BJ (cell line): ENCODE data around the gene ABLIM2. TPM values are rescaled to one million over a fixed set of nuclear protein-coding genes. Genes with fewer than 3 reads are reported as not detected.
"Not testable (repeated sequence)": the region's sequence is repeated elsewhere in the genome, so short reads cannot be mapped to it uniquely, and the experiment has no call there.

ENCODE experiments used
- CTCF ChIA-PET: fragments of 350-600 bp; formaldehyde crosslinking; extraction: SDS; loops from one replicate; lab custom pipeline; 2021; ENCODE audit warnings: antibody characterized with exemption, inconsistent platforms; lab: Yijun Ruan, JAX
- POLR2A ChIA-PET: fragments of 300-600 bp; sonication (Branson Sonifier 250); formaldehyde crosslinking; extraction: SDS; loops from one replicate; lab custom pipeline; 2021; ENCODE audit warnings: antibody characterized with exemption; lab: Charles Lee
- DNase-seq: peaks from one replicate; pipeline ENCODE4 v3.0.0-alpha.2; 2011; ENCODE audit warnings: low read depth
- H3K27me3 ChIP-seq: 2 replicates; pipeline ENCODE4 v1.6.0; 2011; ENCODE audit warnings: low read length; ENCODE audit not compliant: control insufficient read depth, insufficient read depth
- H3K36me3 ChIP-seq: 2 replicates; pipeline ENCODE4 v1.5.1; 2011; ENCODE audit warnings: low read length; ENCODE audit not compliant: control insufficient read depth, insufficient read depth
- H3K4me3 ChIP-seq: 2 replicates; pipeline ENCODE4 v1.5.1; 2011; ENCODE audit warnings: low read depth, mild to moderate bottlenecking, control low read depth, low read length
- polyA plus RNA-seq: library from polyadenylated mRNA; depleted of rRNA; stranded (reverse); fragments of >200 nt; gene quantifications from 2 replicates; pipeline ENCODE4 v1.2.3, GENCODE V29; 2011
- TF ChIP-seq, protein P1 (sequence below): IDR thresholded peaks from 2 replicates; pipeline ENCODE4 v1.5.1; 2011; ENCODE audit warnings: low read depth, mild to moderate bottlenecking, control low read depth, inconsistent platforms, low read length, moderate library complexity; ENCODE audit not compliant: insufficient read depth

ABLIM2 gene
- polyA plus RNA-seq, 1 experiment: 0.07 TPM

DNA sequence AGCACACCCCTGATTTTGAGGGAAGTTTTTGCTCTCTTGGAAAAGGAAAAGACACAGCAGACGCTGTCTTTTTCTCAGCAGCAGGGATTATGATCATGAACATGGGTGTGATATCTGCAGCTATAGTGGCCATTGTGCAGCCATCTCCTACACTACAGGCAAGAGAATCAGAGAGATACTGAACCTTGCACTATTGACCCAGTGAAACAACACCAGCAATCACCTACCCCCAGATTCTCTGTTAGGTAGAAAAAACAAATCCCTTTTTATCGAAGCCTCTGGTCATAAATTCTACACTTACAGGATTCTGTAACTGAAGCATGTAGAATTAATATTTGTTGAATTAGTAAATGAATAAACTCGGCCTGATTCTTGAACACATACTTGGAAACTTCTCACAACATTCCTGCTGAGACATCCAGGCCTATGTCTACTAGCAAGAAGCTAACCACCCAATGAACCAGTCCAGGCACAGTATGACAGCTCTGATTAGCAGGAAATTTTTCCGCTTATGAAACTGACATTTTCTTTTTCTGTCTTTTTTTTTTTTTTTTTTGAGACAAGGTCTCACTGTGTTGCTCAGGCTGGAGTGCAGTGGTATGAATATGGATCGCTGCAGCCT lies 213.9 kb downstream of the ABLIM2 start:
- Histone ChIP-seq H3K36me3 (no peaks in the 10 kb centered on the region), H3K27me3 (peaks cover 2% of the 10 kb centered on the region), H3K4me3 (no peak overlapping the region)
- no peak for DNase-seq
- ChIA-PET POLR2A (interaction anchor here (0.5 to 0.7 kb wide), 2 partner anchors 11 to 20 kb away, joined by 3 read pairs; no protein-coding TSS in a partner anchor), CTCF (no interaction called here)
- TF ChIP-seq, protein P1, sequence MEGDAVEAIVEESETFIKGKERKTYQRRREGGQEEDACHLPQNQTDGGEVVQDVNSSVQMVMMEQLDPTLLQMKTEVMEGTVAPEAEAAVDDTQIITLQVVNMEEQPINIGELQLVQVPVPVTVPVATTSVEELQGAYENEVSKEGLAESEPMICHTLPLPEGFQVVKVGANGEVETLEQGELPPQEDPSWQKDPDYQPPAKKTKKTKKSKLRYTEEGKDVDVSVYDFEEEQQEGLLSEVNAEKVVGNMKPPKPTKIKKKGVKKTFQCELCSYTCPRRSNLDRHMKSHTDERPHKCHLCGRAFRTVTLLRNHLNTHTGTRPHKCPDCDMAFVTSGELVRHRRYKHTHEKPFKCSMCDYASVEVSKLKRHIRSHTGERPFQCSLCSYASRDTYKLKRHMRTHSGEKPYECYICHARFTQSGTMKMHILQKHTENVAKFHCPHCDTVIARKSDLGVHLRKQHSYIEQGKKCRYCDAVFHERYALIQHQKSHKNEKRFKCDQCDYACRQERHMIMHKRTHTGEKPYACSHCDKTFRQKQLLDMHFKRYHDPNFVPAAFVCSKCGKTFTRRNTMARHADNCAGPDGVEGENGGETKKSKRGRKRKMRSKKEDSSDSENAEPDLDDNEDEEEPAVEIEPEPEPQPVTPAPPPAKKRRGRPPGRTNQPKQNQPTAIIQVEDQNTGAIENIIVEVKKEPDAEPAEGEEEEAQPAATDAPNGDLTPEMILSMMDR: no peak

DNA sequence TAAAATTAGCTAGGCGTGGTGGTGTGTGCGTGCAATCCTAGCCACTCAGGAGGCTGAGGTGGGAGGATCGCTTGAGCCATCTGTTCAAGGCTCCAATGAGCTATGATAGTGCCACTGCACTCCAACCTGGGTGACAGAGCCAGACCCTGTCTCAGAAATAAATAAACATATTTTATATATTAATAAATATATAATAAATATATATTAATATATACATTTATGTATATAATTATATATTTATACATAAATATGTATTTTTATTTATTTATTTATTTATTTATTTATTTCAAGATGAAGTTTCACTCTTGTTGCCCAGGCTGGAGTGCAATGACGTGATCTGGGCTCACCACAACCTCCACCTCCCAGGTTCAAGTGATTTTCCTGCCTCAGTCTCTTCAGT lies 214.9 kb downstream of the ABLIM2 start:
- CTCF ChIA-PET, H3K27me3 ChIP-seq, H3K4me3 ChIP-seq, POLR2A ChIA-PET, H3K36me3 ChIP-seq, DNase-seq: not testable (repeated sequence)

DNA sequence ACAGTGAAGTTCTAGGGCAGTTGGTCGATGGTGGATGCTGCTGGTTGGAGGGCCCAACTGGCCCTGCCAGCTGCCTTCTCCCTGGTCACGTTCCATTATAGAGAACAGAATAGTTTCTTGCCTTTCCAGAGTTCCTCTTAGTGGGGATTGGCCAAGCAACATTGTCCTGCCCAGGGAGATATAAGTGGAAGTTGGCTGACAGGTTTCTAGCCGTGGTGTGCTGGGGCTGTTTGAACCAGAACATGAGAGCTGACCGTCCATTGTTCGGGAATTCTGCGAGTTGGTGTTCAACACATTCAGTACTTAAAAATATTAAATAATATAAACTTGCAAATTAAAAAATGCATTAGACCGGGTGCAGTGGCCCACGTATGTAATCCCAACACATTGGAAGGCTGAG lies 215.4 kb downstream of the ABLIM2 start:
- Histone ChIP-seq H3K27me3 (no peaks in the 10 kb centered on the region), H3K36me3 (no peaks in the 10 kb centered on the region), H3K4me3 (no peak overlapping the region)
- no peak for DNase-seq
- CTCF ChIA-PET: no interaction called here
- POLR2A ChIA-PET: no interaction called here
- TF ChIP-seq, protein P1: no peak

DNA sequence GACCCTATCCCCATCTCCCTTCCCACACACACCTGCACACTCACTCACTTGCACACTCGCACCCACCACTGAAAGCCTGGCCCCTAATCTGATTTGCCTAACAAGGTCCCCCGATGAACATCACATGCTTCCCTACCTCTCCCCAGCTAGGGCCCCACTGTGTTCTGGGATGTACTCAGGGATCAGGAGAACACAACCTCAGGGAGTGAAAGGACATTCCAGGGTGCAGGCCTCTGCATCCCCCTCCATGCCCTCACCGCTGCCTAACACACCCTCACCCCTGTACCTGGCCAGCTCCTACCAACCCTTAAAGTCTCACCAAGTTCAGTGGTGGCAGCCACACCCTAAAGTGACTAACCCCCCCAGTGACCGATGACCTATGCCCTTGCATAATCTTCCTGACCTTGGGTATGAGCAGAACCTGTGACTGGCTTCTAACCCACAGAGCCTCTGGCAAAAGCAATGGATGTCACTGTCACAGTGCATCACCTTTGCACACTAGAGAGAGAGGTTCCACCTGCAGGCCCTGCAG lies 216.6 kb downstream of the ABLIM2 start:
- no peak for DNase-seq
- ChIA-PET CTCF (interaction anchor here (1.7 kb wide), 1 partner anchor 10 kb away, joined by 3 read pairs; no protein-coding TSS in a partner anchor), POLR2A (no interaction called here)
- no peaks in the 10 kb centered on the region for H3K27me3 ChIP-seq
- H3K4me3 ChIP-seq: no peak overlapping the region
- TF ChIP-seq, protein P1: no peak
- H3K36me3 ChIP-seq: no peaks in the 10 kb centered on the region

DNA sequence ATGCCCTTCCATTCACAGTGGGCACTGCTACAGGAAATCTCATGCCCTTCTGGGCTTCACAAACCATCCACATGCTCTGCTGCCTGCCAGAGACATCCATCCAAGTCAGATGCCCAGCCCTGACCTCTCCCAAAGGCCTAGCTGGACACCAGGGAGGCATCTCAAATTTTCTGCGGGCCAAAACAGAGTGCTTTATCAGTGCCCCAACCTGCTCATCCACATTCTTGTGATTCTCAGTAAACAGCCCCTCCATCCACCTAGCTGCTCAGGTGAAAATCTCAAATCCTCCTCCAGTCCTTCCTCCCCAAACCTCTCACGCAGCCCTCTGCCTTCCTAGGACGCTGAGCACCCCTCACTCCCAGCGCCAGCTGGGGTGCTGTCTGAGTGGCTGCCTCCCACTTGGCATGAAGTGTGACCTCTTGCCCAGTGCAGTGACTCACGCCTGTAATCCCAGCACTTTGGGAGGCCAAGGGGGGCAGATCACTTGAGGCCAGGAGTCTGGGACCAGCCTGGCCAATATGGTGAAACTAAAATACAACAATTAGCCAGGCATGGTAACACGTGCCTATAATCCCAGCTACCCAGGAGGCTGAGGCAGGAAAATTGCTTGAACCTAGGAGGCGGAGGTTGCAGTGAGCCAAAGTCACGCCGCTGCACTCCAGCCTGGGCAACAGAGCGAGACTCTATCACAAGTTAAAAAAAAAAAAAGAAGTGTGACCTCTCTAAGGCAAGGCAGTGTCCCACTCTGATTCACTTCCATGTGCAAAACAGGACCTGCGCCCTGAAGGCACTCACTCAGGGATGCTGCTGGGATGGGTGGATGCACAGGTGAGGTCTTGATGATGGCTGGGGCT lies 217.3 kb downstream of the ABLIM2 start:
- TF ChIP-seq, protein P1: no peak
- CTCF ChIA-PET: interaction anchor here (0.9 to 3.0 kb wide), 6 partner anchors 11 to 139 kb away, joined by 3 to 18 read pairs (median 4); no protein-coding TSS in a partner anchor
- DNase-seq: no peak
- Histone ChIP-seq H3K27me3 (no peaks in the 10 kb centered on the region), H3K4me3 (no peak overlapping the region), H3K36me3 (no peaks in the 10 kb centered on the region)
- POLR2A ChIA-PET: interaction anchor here (0.7 kb wide), 1 partner anchor 32 kb away, joined by 5 read pairs; no protein-coding TSS in a partner anchor
